DND-41 (cell line): ENCODE results near the gene LRRC28.

ENCODE experiments used
- CTCF ChIP-seq: IDR thresholded peaks from 2 replicates; pipeline ENCODE4 v1.5.1; 2012; ENCODE audit warnings: borderline replicate concordance, low read length, moderate library complexity, mild to moderate bottlenecking; ENCODE audit not compliant: poor library complexity, severe bottlenecking; ENCODE audit errors: extremely low read depth
- EZH2 ChIP-seq: IDR thresholded peaks from 3 replicates; pipeline ENCODE4 v1.6.1; 2012; ENCODE audit warnings: borderline replicate concordance, low read depth, mild to moderate bottlenecking, moderate library complexity, low read length, inconsistent platforms; ENCODE audit not compliant: severe bottlenecking

DNA sequence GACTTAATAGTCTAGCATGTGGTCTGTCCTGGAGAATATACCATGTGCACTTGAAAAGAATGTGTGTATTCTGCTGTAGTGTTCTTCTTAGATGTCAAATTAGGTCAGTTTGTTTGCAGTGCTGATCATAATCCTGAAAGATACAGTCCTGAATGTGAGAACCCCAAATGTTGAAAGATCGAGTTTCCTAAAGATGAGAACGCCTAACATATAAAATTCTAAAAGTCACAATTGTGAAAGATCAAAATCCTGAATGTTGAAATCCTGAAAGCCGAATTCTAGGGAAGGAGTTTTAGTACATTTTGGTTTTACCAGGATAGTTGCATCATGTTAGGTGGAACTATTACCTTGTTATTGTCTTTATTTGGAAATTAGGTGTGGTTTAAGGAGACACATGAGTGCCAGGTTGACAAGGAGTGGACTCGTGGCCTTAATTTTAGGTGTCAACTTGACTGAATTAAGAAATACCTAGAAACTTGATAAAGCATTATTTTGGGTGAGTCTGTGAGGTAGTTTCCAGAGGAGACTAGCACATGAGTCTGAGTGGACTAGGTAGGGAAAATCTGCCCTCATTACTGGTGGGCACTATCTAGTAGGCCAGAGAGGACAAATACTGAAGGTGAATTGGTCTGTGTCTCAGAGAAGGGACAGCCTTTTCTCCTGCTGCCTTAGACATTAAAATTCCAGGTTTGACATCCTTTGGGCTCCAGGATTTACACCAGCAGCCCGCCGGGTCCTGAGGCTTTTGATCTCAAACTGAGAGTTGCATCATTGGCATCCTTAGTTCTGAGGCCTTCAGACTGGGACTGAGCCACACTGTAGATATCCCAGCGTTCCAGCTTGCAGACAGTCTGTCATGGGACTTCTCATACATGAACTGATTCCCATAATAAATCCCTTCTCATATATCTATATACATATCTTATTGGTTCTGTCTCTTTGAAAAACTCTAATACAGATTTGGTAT lies 77.1 kb downstream of the LRRC28 start:
- TF ChIP-seq EZH2, result no peak
- TF ChIP-seq CTCF, result no peak
